ENCODE measurements around the gene METAP1D. TPM values are rescaled to one million over a fixed set of nuclear protein-coding genes. Genes with fewer than 3 reads are reported as not detected.

The METAP1D gene
- total RNA-seq, 1 experiment from 2014 or later, result 4.7 TPM

GRCh38 chr2:172097557-172098131 is 97.9 kb downstream of the METAP1D start:
- H3K36me3 Mint-ChIP-seq, result no peaks in the 10 kb centered on the region
- H3K4me3 Mint-ChIP-seq, result peak overlapping the region; percentile 53
- no peaks in the 10 kb centered on the region for H3K9me3 Mint-ChIP-seq
- DNase-seq (ENCODE audit: low spot score), result no peak
- ChIA-PET POLR2A (interaction anchor here (0.6 to 1.8 kb wide), 2 partner anchors 11 to 15 kb away, joined by 3 to 6 read pairs; no protein-coding TSS in a partner anchor), CTCF (interaction anchor here (1.0 to 5.1 kb wide), 4 partner anchors 9 to 29 kb away, joined by 3 to 47 read pairs (median 17); no protein-coding TSS in a partner anchor)
- peaks cover 100% of the 10 kb centered on the region for H3K27me3 Mint-ChIP-seq (ENCODE audit: low read depth)
- peaks cover 51% of the 10 kb centered on the region for H3K4me1 Mint-ChIP-seq
- H3K27ac Mint-ChIP-seq, result no peak overlapping the region
- TF ChIP-seq MLX (CRISPR knock-in tag; IDR thresholded peaks at IDR 0.05) (no peak), KAT7 (CRISPR knock-in tag; IDR thresholded peaks at IDR 0.05; ENCODE audit: borderline replicate concordance) (no peak), ZNF532 (CRISPR knock-in tag; IDR thresholded peaks at IDR 0.05; ENCODE audit: borderline replicate concordance) (no peak), ZNF138 (CRISPR knock-in tag; conservative IDR thresholded peaks at IDR 0.05) (no peak), USF2 (CRISPR knock-in tag; IDR thresholded peaks at IDR 0.05) (no peak), TEAD1 (CRISPR knock-in tag; IDR thresholded peaks at IDR 0.05) (no peak), JUN (CRISPR knock-in tag; IDR thresholded peaks at IDR 0.05) (no peak), IRF1 (CRISPR knock-in tag; IDR thresholded peaks at IDR 0.05) (no peak), FOXJ3 (CRISPR knock-in tag; IDR thresholded peaks at IDR 0.05; ENCODE audit: borderline replicate concordance) (no peak)
- ATAC-seq, result no peak

- Mint-ChIP-seq H3K27ac (no peak overlapping the region), H3K27me3 (ENCODE audit: low read depth) (peaks cover 99% of the 10 kb centered on the region), H3K36me3 (no peaks in the 10 kb centered on the region), H3K4me3 (peak overlapping the region; percentile 48), H3K9me3 (no peaks in the 10 kb centered on the region), H3K4me1 (peaks cover 50% of the 10 kb centered on the region)
- POLR2A ChIA-PET, result interaction anchor here (1.8 kb wide), 1 partner anchor 12 kb away, joined by 6 read pairs; no protein-coding TSS in a partner anchor
- CTCF ChIA-PET, result interaction anchor here (0.9 to 5.1 kb wide), 5 partner anchors 8 to 29 kb away, joined by 3 to 47 read pairs (median 3); no protein-coding TSS in a partner anchor
- DNase-seq (ENCODE audit: low spot score) (no peak), ATAC-seq (no peak)
- TF ChIP-seq ATF6 (CRISPR knock-in tag; IDR thresholded peaks at IDR 0.05), result no peak
- no peak for TF ChIP-seq ZNF317 (CRISPR knock-in tag; IDR thresholded peaks at IDR 0.05; ENCODE audit: borderline replicate concordance, low read depth)
- TF ChIP-seq NFYB (CRISPR knock-in tag; conservative IDR thresholded peaks at IDR 0.05; ENCODE audit: low read depth), result no peak
- TF ChIP-seq ZBTB43 (CRISPR knock-in tag; IDR thresholded peaks at IDR 0.05), result no peak
- no peak for TF ChIP-seq GRHL2 (CRISPR knock-in tag; IDR thresholded peaks at IDR 0.05; ENCODE audit: insufficient replicate concordance, severe bottlenecking)
- TF ChIP-seq ZNF425 (CRISPR knock-in tag; conservative IDR thresholded peaks at IDR 0.05), result no peak
Observed at GRCh38 chr2:172098287-172098649, 98.5 kb downstream of the METAP1D start.

All from WTC11 (cell line).